ENCODE data around the gene EYS. TPM values are rescaled to one million over a fixed set of nuclear protein-coding genes. Genes with fewer than 3 reads are reported as not detected.

EYS gene
- polyA plus RNA-seq, 3 donors: 0.51 to 0.69 (median 0.65) TPM

DNA sequence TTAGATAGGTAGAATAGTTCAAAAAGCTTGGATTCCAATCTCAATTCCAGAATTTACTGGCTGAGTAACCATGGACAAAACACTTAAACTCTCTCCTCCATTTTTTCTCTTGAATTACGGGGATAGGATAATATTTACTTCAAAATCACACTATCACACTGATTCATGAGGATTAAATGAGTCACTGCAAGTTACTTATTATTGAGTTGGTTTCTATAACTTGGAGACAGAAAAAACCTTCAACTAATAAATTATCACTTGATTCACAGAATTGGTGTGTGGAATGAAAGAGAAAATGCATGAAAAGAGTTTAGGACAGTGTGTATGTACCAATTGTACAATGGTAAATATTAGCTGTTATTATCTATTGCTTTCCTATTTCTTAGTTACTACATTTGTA is 1486.2 kb downstream of the EYS start:
- DNase-seq (ENCODE audit: low read depth in 3 of 3, low spot score in 2 of 3): no peak

DNA sequence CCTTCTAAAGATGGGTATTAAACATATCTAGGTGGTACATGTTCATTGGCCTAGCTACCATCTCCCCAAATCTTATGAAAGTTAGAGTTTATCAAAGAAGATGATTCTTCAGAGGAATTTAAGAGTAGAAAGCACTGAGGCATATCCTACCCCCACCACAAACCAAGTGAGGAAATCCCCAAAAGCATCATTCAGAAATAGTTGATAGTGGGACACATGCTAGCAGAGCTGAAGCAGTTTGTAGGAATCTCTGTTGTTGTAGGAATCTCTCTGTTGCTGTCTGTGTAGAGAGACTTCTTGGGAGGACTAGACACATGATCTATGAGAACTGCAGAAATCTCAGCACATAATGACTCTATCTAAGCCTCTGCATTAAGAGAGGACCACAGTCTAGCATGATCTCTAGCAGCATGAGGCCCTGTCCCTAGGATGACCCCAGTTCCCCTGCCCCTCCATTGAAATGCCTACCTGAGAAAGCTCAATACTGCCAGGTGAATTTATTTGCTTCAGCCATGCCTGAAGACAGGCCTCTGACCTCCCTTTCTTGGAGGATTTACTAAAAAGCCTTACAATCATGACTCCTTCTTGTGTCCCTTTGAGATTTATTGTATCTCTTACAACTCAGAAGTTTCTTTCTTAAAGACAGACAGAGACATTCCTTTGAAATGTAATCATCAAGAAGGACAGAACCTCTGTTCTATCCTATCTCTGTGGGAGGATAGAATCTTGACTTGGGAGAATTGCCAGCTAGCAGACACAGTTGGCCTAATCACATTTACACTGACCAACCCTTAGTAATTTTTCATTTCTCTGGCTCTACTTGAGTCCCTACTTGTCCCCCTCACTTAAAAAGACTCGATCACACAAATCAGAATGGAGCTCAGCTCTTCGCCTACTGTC is 1489.1 kb downstream of the EYS start:
- DNase-seq (ENCODE audit: low read depth in 3 of 3, low spot score in 2 of 3): no peak

DNA sequence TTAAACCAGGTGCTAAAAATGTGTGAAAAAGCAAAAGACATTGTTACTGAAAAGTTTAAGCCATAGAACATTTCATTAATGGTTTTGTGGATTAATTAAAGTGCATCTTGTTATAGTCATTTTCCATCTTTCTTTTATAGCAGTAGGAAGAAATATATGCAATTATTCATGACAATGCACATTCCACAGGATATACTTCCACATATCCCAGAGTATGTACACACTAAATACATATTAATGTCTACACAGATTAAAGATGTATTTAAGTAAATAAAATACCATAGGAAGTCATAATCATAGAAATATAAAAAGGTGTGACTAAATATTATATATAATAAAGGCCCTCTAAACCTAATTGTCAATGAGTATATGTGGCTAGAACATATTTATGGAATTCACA is 1492.7 kb downstream of the EYS start:
- DNase-seq (ENCODE audit: low read depth in 3 of 3, low spot score in 2 of 3): no peak

DNA sequence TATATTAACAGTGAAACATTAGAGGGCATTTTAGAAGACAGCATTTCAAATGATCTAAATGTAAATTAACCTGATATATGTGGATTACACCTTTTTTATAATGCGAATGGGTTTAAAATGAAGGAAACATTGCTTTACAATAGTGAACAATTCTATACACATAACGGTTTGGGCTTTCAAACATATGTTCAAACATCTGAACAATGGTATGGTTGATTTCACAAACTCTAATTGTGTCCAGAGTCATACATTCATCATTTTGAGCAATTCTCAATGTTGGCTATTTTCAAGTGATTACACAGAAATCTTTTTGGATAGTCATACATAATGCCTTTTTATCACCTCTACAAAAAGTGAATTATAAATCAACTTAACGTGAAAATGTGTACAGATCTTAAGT is 1493.3 kb downstream of the EYS start:
- no peak for DNase-seq (ENCODE audit: low read depth in 3 of 3, low spot score in 2 of 3)

DNA sequence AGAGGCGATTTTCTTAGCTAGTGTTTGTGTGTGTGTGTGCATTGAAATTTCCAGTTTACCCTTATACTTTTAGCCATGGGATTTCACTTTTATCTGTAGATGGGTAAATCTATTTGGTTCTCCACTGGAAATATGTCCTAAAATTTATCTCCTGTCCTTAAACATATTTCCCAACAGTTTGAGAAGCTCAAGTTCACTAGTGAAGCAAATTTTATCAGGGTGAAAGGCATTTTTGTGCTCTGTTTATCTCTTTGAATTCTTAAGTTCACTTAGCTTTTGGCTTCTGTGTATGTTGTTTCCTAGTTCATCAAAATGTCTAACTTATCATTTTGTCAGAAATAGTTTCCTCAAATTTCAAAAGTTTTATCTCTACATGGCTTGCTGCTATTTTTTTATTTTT is 1509.8 kb downstream of the EYS start:
- no peak for DNase-seq (ENCODE audit: low read depth in 3 of 3, low spot score in 2 of 3)

DNA sequence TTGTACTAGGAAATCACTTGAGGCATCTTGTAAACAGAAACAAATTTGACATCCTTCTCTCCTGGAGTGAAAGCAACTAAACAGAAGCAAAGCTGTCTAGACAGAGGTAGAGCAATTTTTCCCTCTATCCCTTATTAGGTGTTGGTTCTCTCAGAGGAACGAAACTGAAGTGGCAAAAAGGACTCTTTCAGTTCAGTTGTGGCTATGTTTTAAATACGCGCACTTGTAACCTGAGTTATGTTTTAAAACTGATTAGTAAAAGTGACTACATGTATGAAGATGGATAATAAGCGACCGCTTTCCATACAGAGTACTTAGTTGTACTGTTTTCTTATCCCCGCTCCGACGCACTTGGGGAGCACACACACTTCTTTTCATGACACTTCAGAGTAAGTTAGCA is 1520.4 kb downstream of the EYS start:
- no peak for DNase-seq (ENCODE audit: low read depth in 3 of 3, low spot score in 2 of 3)

DNA sequence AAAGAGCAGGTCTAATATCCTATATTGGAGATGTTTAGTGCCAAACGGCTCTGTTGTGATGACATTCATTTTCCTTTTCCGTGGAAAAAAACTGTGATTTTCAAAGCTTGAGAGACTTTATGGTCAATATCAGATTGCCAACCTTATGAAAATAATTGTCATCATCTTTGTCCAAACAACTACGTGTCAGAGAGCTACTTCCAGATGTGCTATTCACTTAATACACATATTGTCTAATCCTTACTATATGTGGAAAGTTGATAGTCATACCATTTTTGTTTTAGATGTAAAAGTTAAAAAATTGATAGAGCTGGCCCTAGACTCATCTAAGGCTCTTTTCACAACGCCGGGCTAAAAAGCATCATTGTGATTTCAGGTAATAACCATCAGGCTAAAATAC is 1521.4 kb downstream of the EYS start:
- DNase-seq (ENCODE audit: low read depth in 3 of 3, low spot score in 2 of 3): no peak

DNA sequence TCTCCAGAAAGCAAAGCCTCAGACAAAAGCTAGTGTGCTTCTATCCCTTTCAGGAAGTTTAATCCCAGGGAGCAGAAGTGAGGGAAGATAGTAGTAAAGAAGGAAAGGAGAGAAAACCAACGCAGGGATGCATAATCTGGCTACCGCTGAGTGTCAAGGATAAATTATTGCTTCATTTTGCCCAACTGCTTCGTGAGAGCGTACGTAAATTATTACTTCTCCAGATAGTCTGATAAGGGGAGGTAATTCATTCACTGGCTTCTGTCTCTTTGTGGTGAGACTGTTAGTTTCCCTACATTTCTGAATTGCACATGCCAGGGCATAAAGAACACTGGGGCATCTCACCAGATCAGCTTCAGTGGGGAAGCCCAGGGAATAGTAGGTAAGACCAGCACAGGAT is 1531.7 kb downstream of the EYS start:
- DNase-seq (ENCODE audit: low read depth in 3 of 3, low spot score in 2 of 3): no peak

DNA sequence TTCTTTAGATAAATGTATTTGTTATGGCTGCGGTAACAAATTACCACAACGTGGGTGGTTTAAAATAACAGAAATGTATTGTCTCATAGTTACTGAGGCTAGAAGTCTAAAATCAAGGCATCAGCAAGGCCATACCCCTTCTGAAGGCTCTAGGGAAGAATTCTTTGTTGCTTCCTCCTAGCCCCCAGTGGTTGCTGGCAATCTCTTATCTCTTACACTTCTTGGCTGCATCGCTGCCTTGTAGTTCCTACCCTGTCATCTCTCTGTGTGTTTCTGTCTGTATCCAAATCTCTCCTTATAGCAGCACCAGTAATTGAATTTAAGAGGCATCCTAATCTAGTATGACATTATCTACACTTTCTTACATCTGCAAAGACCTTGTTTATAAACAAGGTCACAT is 1536.7 kb downstream of the EYS start:
- no peak for DNase-seq (ENCODE audit: low read depth in 3 of 3, low spot score in 2 of 3)

DNA sequence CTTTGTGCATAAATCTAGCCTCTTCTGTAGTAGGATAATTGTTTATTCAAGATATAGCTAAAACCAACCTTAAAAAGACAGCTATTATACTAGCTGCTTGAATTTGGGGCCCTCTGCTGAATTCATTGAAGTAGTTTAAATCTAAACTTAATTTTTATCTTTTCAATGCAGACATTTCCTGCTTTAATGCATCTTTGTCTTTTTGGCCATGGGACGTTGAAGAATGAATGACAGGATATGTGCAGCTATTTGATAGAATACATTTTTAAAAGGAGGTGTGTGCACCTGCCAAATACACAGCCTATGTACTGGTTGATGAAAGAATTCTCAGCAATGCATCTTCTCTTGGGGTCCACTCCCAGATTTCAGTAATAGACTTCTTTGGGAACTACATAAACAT is 1546.5 kb downstream of the EYS start:
- no peak for DNase-seq (ENCODE audit: low read depth in 3 of 3, low spot score in 2 of 3)

DNA sequence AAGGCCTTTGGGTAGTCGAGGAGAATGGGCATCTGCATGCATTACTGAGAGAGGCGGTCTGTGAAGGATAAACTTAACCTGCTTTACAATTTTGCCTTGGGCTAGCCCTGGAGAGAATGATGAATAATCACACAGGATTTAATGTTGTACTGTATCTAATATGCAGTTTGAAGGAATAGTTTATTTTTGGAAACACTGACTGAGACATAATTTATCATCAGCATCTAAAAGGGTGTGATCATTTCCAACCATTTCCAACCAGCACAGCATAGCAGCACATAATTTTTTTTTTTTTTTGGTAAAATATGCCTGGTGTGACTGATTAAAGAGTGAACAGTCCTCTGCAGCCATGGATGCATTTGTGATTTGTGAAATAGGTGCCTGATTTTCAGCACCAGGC is 1552.0 kb downstream of the EYS start:
- no peak for DNase-seq (ENCODE audit: low read depth in 3 of 3, low spot score in 2 of 3)

DNA sequence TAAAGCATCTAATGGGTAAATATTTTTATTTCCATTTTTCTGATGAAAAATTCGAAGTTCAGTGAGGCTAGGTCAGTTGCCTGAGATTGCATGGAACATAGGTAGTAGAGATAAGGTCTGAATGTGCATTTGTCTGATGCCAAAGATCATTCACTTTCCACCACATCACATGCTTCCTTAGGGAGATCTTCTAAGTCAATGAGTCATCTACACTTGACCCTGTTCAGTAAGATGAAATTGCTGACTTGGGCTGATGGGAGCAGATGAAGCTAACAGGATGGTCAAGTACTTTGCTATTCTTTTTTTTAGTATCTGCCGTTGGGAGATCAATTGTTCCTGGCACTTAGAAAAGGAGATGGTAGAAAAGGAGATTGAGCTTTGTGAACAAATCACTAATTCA is 1560.2 kb downstream of the EYS start:
- DNase-seq (ENCODE audit: low read depth in 3 of 3, low spot score in 2 of 3): no peak

DNA sequence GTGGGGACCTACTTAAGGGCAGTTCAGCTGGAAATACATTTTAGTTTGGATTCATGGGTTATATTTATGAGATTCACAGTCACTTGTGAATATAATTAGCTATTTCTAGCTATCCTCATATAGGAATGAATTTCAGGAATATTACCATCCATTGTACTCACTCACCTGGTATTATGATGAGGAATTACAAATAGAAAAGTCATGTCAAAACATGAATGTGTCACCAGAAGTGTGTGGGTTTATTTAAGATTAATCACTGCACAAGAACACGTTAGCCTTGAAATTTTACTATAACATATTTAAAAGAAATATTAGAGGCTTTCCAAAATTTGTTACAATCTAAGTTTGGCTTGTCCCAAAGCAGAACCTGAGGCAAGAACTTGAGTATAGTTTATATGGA is 1560.9 kb downstream of the EYS start:
- no peak for DNase-seq (ENCODE audit: low read depth in 3 of 3, low spot score in 2 of 3)

DNA sequence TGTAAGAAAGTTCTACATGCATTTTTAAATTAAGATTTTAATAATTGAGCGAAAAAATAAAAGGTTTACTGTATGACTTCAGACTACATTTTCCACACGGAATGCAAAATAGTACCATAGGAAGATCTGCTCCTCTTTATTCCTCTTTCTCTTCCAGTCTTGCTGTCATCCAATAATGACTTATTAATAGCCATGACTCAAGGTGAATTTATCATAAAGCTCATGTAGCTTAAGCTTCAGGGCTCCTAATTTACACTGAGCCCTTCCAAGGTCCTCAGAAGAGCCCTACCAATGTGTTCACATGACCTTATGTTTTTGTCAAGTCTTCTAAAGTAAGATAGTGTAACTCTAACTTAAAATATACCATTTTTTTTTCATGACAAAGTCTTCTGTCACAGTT is 1561.4 kb downstream of the EYS start:
- no peak for DNase-seq (ENCODE audit: low read depth in 3 of 3, low spot score in 2 of 3)

DNA sequence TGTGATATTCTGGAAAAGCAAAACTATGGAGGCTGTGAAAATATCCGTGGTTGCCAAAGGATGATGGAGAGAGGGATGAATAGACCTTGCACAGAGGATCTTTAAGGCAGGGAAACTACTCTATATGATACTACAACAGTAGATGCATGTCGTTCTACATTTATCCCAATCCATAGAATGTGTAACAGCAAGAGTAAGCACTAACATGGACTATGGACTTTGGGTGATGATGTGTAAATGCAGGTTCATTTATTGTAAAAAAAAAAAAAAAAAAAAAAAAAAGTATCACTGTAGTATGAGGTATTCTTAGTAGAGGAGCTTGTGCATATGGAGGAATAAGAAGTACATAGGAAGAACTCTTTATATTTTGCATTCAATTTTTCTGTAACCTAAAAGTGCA is 1563.9 kb downstream of the EYS start:
- DNase-seq (ENCODE audit: low read depth in 3 of 3, low spot score in 2 of 3): no peak

DNA sequence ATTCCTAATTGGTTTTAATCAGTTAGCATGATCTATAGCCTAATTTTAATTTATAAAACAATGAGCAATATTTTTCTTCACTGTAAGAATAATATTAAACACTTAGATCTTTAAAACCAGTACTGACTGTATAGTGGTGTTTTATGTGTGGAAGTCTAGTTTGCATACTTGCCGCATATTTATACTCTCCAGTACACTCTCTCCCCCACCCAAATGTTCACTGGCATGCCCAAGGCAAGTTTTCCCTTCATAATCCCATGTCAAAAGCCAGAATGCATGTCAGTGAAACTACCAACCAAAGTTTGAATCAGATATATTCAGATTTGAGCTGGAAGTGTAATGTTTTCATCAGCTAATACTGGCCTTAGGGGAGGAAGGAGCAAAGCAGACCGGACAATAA is 1565.3 kb downstream of the EYS start:
- no peak for DNase-seq (ENCODE audit: low read depth in 3 of 3, low spot score in 2 of 3)

DNA sequence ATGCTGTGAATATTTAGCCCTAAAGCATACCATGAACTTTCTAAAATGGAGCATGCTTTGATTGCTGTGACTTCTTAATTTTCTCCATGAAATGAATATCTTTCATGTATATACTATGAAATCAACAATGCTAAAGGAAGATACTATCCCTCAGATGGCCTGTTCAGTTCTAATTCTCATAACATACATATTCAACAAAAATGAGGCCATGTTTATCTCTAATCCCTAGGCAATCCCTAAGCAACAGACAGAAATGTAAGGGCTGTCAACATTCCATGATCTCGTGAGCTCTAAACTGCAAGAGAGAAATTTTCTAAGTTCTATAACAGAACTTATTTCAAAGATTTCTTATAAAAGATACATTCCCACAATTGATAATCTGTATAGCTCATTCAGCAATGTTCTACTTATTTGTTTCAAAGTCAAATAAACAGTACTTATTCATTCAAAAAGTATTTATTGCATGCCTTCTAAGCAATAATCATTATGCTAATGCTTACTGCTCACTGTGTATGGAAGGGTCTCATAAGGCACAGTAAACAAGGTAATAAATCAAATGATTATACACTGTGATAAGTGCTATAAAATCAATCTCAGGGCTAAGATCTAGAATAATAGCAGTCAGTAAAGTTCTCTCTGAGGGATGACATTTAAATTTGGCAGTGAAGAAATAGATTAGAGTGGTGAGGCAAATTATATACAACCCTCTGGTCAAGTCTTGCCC is 1578.6 kb downstream of the EYS start:
- no peak for DNase-seq (ENCODE audit: low read depth in 3 of 3, low spot score in 2 of 3)

DNA sequence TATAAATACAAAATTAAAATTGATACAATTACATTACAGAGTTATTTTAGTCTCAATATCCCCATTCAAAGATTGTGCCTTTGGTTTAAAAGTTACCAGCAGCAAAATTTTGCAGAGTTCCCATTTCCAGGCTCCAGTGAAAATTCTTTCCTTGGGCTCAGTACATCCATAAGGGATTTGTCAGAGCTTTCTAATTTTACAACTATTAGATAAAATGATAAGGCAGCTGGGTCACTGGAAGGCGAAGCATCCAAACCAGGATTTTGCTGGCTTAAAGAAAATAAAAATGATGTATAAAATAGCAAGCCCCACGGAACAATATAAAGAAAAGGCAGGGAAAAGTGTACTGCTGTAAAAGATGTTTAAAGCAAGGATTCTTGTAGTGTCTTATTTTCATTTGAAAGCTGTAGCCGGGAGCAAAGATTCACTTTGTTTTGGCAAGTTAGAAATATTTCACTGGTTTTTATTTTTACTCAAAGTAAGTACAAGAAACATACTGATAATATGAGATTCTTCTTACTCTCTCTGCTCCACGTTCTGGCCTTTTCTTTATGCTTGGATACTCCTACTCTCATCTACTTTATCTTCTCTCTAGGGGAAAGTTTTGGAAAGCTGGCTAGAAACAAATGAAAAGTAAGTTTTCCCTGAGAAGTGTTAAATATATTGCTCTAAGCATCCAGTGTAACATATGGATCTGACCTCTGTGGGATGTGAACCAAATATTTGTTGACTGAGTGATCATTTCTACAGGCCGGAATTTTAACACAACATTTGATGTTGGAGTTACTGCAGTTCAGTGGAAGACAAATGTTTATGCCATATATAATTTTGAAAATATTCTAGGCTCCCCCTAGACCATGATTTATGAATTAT is 1583.0 kb downstream of the EYS start:
- no peak for DNase-seq (ENCODE audit: low read depth in 3 of 3, low spot score in 2 of 3)

DNA sequence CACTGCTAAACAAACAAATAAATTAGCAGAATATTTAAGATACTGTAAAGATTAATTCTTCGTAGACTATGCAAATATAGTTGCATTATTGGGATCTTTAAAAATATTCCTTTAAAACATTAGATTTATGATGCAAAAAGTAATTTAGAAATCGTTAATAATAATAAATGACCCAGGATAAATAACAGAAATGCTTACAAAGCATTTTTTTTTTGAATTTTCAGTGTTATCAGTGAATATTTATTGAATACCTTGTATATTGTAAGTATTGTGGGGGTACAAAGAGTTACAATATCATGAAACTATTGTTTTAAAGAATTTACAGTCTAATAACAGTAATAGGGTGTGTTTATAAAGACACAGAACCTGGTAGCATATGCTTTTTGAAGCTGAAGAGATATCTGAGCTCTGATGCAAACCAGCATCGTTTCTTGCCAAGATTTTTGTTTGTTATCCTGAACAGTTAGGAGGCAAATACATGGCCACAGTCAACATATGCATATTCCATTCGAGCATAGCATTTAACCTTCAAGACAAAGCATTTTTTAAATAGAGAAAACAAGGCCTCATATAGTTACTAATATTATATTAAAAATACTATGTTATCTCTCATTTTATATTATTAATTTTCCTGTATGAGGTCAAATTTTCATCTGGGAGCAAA is 1584.2 kb downstream of the EYS start:
- DNase-seq (ENCODE audit: low read depth in 3 of 3, low spot score in 2 of 3): no peak

DNA sequence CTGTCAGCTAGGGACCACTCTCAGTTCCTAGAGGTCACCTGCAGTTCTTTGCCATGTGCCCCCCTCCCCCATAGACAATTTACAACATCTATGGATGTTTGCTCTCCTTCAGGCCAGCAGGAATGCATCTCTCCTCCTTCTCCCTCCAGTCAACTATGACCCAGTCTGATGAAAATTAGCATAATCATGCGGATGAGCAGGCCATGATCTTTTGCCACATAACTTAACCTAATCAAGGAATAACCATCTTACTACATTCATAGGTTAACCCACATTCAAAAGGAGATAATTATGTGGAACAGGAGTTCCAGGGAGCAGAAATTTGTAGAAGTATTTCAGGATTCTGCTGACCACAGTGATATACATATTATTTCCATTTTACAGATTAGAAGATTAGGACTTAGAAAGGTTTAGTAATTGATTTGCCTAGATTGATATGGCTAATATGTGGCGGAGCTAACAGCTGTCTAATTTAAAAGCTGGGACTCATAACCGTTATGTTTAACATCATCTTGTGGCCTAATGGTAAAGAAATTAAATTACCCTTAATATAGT is 1585.9 kb downstream of the EYS start:
- no peak for DNase-seq (ENCODE audit: low read depth in 3 of 3, low spot score in 2 of 3)

Data from right renal cortex interstitium (tissue), 3 donors.